GM23248 (cell line): ENCODE measurements around the gene CERK.

Source experiments
- EZH2 ChIP-seq: fragments of 200-600 bp; sonication (generic); IDR thresholded peaks from 2 replicates; pipeline ENCODE4 v1.6.1; 2018; ENCODE audit warnings: antibody characterized with exemption, mild to moderate bottlenecking; ENCODE audit not compliant: insufficient read depth, poor library complexity, severe bottlenecking
- EZH2phosphoT487 ChIP-seq: fragments of 200-600 bp; sonication (generic); IDR thresholded peaks from 2 replicates; pipeline ENCODE4 v1.6.1; 2018; ENCODE audit warnings: antibody characterized with exemption, moderate library complexity, mild to moderate bottlenecking, low read depth; ENCODE audit not compliant: insufficient read depth

DNA sequence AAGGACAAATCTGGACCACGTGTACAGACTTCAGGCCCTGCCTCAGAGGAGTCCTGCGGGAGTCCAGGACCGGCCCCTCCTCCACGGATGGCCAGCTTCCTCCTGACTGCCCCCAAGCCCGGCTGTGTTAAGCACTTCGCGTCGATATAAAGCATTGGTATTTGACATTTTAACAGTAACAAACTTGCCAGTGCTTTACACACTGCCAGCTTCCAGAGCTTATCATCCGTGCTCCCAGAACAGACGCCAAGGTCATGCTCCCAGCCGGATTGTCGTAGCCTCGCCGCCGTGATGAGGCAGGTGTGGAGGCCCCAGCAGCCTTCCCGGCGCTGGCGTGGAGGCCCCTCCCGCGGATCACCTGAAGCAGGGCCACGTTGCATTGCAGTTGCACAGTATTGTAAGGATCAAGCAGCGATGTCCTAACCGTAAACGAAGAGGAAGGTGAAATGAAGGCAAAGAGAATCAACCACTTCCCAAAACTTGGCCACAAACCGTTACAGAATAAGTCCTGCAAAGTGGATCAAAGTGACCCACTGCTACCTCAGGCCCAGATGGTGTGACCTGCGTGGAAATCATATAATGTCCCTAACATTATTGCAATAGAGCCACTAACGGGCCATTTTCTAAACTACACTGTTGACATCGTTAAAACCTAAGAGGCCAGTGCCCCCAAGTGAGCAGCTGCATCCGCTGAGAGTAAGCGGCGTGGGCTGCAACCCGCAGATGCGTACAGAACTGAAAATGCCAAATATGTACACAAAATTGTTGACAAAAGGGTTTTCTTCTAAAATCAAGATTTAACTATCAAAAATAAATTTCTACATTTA, 51.6 kb downstream of the CERK start:
- TF ChIP-seq EZH2phosphoT487 (no peak), EZH2 (no peak)
